HG03469 (cell line): ENCODE results near the gene PHACTR3.
A peak's percentile ranks its signal among the peaks of the same experiment; 100 is the strongest.
"Not testable (repeated sequence)": the region's sequence is repeated elsewhere in the genome, so short reads cannot be mapped to it uniquely, and the experiment has no call there.

Experiments
- ATAC-seq: cut with Tn5 transposase; IDR thresholded peaks from one replicate; pipeline ENCODE4 v1.9.1; 2021; ENCODE audit warnings: mild to moderate bottlenecking, moderate library complexity, moderate number of reproducible peaks; ENCODE audit not compliant: unreplicated experiment

Gene PHACTR3

DNA sequence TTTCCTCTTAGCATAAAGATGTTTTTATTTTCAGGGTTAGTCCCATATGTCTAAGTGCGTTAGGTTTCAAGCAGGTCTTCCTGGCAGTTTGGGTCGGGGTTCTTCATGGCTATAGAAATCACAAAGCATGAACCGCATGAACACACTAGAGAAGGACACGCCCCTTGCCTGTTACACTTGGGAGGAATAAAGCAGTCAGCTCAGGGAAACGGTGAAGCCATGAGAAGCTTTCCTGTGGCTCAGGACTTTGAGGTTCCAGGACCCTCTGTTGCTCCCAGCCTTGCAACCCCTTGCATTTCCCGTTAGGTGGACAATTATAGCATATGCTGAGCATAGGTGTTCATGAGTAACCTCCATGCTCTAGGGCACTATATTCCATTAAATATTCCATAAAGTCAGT is 232.4 kb downstream of the PHACTR3 start:
- ATAC-seq = no peak

- peak; percentile 86 for ATAC-seq
Observed at GRCh38 chr20:59837623-59838394, 233.5 kb downstream of the PHACTR3 start.

DNA sequence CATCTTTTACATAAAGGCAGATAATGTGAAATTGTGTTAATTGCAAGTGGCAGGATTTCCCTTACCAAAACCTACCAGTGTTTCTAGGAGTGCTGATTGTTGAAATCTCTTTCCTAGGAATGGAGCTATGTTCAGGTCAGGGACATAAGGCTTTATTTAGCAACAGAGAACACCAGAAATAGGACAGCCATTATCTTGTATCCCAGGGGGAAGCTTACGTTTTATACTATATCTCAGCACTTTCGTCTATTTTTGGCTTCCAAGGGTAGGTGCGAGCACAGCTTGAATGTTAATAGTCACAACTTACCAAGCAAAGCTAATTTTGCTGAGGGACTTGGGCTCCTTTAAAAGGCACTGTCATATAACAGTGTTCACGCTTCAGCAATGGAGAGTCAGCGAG is 235.1 kb downstream of the PHACTR3 start:
- no peak for ATAC-seq

DNA sequence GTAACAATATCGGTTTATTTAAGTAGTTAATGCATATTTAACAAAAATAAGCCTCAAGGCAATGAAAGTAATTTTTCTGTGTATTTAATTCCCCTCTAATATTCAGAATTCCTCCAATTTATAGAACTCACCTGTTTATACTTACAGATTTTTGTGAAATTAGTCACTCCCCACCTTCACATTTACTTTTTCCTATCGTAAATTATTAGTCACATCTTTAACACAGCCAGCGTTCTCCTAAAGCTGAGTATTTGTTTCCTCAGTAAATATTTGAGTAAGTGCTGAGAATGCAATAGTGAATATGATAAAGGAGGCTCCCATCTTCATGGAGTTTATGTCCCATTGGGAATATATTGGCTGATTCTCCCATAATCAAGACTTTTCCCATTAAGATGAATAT is 241.1 kb downstream of the PHACTR3 start:
- no peak for ATAC-seq

DNA sequence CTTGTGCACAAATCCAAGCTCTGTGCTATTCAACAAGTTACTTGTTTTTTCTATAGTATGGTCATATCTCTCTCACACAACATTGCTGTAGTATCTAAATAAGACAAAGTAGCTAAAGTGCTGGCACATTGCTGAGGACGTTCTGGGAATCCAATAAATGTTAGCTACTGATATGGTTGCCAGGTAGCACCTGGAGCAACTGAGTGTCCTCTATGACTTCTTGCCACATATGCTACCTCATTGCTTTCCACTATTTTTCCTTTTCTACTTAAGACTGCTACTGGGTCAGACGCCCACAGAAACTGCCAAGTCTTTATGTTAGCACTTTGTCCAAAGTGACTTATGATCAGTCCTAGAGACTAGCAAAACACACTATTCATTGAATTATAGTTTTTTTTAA is 243.8 kb downstream of the PHACTR3 start:
- ATAC-seq = no peak

DNA sequence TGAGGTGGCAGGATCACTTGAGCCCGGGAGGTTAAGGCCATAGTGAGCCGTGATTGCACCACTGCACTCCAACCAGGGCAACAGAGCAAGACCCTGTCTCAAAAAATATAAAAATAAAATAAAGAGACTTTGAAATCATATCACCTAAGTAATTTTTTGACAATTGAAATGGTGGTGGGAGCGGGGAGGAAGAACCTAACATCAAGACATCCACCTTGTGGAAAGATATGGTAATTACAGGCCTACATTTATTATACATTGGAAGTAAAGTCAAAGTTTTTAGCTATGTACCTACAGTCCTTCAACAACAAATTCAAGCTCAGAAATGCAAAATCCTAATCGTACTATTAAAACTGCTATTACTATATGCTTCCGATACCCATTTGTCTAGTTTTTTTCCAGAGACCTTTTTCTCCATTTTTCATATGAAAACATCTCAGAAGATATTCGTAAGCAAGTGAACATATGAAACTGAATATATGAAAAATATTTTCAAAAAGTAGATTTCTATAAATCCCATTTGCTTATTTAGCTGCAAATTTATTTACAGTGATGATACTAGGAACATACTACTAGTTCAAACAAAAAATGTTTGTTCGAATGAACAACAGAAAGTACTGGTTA is 245.8 kb downstream of the PHACTR3 start:
- ATAC-seq = no peak

- ATAC-seq = not testable (repeated sequence)
Observed at GRCh38 chr20:59856526-59856925, 252.2 kb downstream of the PHACTR3 start.

GRCh38 chr20:59856941-59857340 is 252.6 kb downstream of the PHACTR3 start:
- ATAC-seq = not testable (repeated sequence)

- no peak for ATAC-seq
Observed at GRCh38 chr20:59857966-59858365, 253.6 kb downstream of the PHACTR3 start.

GRCh38 chr20:59858425-59858824 is 254.1 kb downstream of the PHACTR3 start:
- no peak for ATAC-seq

DNA sequence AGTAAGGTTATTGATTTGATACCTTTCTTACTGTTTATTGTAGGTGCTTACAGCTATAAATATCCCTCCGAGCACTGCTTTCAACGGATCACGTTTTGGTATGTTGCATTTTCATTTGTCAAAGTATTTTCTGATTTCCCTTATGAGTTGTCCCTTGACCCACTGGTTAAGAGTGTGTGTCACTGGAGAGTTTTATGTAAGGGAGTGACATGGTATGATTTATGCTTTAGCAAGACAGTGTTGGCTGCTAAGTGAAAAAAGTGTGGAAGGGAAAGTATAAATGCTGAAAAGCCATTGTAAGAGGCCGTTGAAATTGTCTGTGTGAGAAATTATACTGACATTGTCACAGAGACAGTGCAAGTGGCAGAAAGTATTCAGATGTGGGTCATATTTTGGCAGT is 257.1 kb downstream of the PHACTR3 start:
- no peak for ATAC-seq

DNA sequence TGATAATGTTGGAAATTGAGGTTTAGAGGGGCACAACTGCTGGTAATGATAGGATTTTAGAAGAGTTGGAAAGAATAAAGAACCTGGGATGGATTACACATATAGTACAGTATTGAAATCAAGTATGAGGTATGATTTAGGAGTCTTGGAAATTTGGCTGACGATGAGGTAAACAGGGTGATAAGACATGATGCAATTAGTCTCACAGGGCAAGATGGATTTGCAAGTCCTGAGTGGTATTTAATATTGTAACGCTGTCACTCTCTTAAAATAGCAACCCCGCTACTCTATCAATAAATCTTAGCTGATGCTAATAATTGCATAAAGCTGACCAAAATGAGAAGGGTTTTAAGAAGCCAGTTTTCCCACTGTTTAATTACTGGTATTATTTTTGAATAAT is 258.7 kb downstream of the PHACTR3 start:
- ATAC-seq = no peak

DNA sequence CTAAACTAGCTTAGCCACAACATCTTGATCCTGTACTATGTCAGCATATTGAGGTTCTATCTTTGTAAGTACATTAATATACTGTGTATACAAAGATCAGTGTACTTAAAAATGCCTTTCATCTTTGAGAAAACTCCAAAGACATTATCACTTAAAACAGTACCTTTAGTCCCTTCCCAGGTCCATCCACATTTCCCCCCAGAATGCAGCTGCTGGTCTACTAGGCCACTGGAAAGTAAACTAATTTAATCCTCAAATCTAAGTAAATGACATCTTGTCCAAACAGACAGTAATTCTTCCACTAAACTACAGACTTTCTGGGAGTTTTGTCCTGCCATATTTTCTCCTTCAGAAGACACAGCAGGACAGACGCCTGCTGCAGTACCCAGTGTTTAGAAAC is 260.4 kb downstream of the PHACTR3 start:
- no peak for ATAC-seq

- no peak for ATAC-seq
Observed at GRCh38 chr20:59866338-59866737, 262.0 kb downstream of the PHACTR3 start.

- ATAC-seq = no peak
Observed at GRCh38 chr20:59871096-59871495, 266.8 kb downstream of the PHACTR3 start.

GRCh38 chr20:59873409-59873808 is 269.1 kb downstream of the PHACTR3 start:
- ATAC-seq = no peak

GRCh38 chr20:59880198-59880597 is 275.9 kb downstream of the PHACTR3 start:
- ATAC-seq = no peak

DNA sequence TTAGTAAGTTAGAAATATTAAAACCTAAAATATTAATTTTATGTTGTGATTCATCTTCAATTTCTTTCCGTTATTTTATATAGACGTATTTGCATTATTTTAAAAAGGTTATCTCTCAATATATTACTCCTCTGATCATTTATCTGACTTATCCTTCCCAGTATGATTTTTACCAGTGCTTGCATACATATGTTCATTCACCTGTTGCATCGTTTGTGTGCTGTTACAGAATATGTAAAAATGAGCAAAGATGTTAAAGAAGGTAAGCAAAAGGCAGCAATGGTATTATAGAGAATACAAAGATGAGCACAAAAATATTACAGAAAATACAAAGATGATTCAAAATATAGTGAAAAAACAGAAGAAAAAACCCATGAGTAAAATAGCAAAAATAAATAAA is 280.2 kb downstream of the PHACTR3 start:
- no peak for ATAC-seq

DNA sequence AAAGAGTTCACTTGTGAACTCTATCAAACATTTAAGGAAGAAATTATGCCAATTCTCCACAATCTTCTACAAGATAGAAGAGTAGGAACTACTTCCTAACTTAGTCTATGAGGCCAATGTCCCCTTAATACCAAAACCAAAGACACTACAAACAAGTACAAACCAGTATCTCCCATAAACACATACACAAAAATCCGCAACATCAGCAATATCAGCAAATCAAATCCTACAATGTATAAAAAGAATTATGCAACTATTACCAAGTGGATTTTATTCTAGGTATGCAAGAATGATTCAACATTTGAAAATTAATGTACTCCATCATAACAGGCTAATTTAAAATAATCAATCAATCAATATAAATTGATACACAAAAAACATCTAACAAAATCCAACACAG is 283.7 kb downstream of the PHACTR3 start:
- ATAC-seq = no peak

DNA sequence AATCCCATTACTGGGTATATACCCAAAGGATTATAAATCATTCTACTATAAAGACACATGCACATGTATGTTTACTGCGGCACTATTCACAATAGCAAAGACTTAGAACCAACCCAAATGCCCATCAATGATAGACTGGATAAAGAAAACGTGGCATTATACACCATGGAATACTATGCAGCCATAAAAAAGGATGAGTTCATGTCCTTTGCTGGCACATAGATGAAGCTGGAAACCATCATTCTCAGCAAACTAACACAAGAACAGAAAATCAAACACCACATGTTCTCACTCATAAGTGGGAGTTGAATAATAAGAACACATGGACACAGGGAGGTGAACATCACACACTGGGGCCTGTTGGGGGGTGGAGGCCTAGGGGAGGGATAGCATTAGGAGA is 285.7 kb downstream of the PHACTR3 start:
- not testable (repeated sequence) for ATAC-seq

- ATAC-seq = no peak
Observed at GRCh38 chr20:59891581-59891980, 287.2 kb downstream of the PHACTR3 start.

GRCh38 chr20:59895908-59896307 is 291.6 kb downstream of the PHACTR3 start:
- no peak for ATAC-seq
